22Rv1 (cell line): ENCODE data around the gene CDH6.

Experiments
- ZFX ChIP-seq: fragments of 450-650 bp; IDR thresholded peaks from 2 replicates; pipeline ENCODE4 v1.6.1; 2017; ENCODE audit warnings: antibody characterized with exemption, borderline replicate concordance
- TF ChIP-seq, protein P1 (sequence below): fragments of 450-650 bp; IDR thresholded peaks from 2 replicates; pipeline ENCODE4 v1.5.1; 2017; ENCODE audit warnings: mild to moderate bottlenecking

DNA sequence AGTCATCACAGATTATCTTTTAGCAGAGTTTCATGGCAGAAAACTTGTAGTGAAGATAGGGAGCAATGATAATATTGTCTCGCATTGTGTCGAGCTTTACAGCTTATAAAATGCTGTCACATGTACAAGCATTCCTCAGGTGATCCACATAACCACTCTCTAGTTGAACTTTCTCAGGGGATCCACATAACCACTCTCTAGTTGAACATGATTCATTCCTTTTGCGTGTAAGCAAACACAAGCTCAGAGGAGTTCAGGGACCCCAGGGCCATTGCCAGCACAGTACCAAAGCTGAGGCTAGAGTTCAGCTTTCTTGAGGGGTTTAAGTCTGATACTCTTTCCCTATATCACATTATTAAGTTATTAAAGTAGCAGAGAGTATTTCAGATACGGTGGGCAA lies 86.7 kb downstream of the CDH6 start:
- TF ChIP-seq, protein P1, sequence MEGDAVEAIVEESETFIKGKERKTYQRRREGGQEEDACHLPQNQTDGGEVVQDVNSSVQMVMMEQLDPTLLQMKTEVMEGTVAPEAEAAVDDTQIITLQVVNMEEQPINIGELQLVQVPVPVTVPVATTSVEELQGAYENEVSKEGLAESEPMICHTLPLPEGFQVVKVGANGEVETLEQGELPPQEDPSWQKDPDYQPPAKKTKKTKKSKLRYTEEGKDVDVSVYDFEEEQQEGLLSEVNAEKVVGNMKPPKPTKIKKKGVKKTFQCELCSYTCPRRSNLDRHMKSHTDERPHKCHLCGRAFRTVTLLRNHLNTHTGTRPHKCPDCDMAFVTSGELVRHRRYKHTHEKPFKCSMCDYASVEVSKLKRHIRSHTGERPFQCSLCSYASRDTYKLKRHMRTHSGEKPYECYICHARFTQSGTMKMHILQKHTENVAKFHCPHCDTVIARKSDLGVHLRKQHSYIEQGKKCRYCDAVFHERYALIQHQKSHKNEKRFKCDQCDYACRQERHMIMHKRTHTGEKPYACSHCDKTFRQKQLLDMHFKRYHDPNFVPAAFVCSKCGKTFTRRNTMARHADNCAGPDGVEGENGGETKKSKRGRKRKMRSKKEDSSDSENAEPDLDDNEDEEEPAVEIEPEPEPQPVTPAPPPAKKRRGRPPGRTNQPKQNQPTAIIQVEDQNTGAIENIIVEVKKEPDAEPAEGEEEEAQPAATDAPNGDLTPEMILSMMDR = no peak
- no peak for TF ChIP-seq ZFX
